Measurements from ENCODE around the gene MAEL. TPM values are rescaled to one million over a fixed set of nuclear protein-coding genes. Genes with fewer than 3 reads are reported as not detected.
"Not testable (repeated sequence)": the region's sequence is repeated elsewhere in the genome, so short reads cannot be mapped to it uniquely, and the experiment has no call there.

Gene MAEL
- total RNA-seq, 1 experiment from 2014 or later: not detected

- TF ChIP-seq REST (IDR thresholded peaks at IDR 0.05; ENCODE audit: low read depth) (no peak), CTCF (IDR thresholded peaks at IDR 0.05 in 2 of 3, conservative IDR thresholded peaks at IDR 0.05 in 1 of 3; ENCODE audit: borderline replicate concordance in 1 of 3, insufficient read depth in 1 of 3, low read depth in 2 of 3, low read length in 2 of 3) (no peak)
- TF ChIP-seq, protein P1, sequence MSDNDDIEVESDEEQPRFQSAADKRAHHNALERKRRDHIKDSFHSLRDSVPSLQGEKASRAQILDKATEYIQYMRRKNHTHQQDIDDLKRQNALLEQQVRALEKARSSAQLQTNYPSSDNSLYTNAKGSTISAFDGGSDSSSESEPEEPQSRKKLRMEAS (IDR thresholded peaks at IDR 0.05): no peak
These were observed 33.3 kb downstream of the MAEL start (continued) for GRCh38 chr1:167022384-167022783.

GRCh38 chr1:167029553-167029952, 40.5 kb downstream of the MAEL start:
- H3K4me2 ChIP-seq (ENCODE audit: low read length); H3K36me3 ChIP-seq (ENCODE audit: control insufficient read depth in 1 of 2, insufficient read depth in 2 of 2, low read length in 2 of 2); H4K20me1 ChIP-seq (ENCODE audit: insufficient read depth); DNase-seq (ENCODE audit: low read depth, low spot score); BruUV-seq (replicated peaks); H3K4me3 ChIP-seq (replicated peaks in 1 of 2; ENCODE audit: low read depth in 1 of 2, low read length in 2 of 2); H3K9ac ChIP-seq (ENCODE audit: low read length); H3K27ac ChIP-seq (ENCODE audit: low read depth, low read length); intact Hi-C loops (cut with micrococcal nuclease); POLR2A ChIA-PET; ATAC-seq; H2AFZ ChIP-seq (ENCODE audit: low read depth, low read length, poor library complexity, severe bottlenecking); RAD21 ChIA-PET (ENCODE audit: low non-redundant PET in 1 of 2, low total read pairs in 2 of 2, uncharacterized antibody in 2 of 2, unreplicated experiment in 2 of 2); H3K4me1 ChIP-seq (ENCODE audit: control insufficient read depth in 1 of 2, insufficient read depth in 2 of 2, low read length in 2 of 2); H3K9me2 ChIP-seq (ENCODE audit: insufficient read depth); H3K27me3 ChIP-seq (ENCODE audit: insufficient read depth, low read length); H3K79me2 ChIP-seq (ENCODE audit: insufficient read depth, low read length); H3K9me3 ChIP-seq (ENCODE audit: control insufficient read depth in 1 of 2, insufficient read depth in 1 of 2, low read depth in 1 of 2, low read length in 2 of 2); CTCF ChIA-PET: not testable (repeated sequence)
